GM12873 (cell line): ENCODE measurements around the gene CFAP300.

ENCODE experiments used
- CTCF ChIP-seq: IDR thresholded peaks from 2 replicates; pipeline ENCODE4 v1.5.1; 2012; ENCODE audit warnings: low read depth, mild to moderate bottlenecking, moderate library complexity, low read length, control low read depth; ENCODE audit not compliant: insufficient read depth; ENCODE audit errors: missing control alignments

CFAP300 gene

GRCh38 chr11:102109896-102110760 is 62.9 kb downstream of the CFAP300 start, which contains the start of gene YAP1:
TSS of gene YAP1 (plus strand) at chr11:102110447. CDS start at chr11:102110849, 402 bp downstream.
- no peak for TF ChIP-seq CTCF

GRCh38 chr11:102110761-102111010 is 63.4 kb downstream of the CFAP300 start:
- no peak for TF ChIP-seq CTCF

GRCh38 chr11:102111011-102111786 is 64.0 kb downstream of the CFAP300 start:
- no peak for TF ChIP-seq CTCF

GRCh38 chr11:102111787-102112508 is 64.7 kb downstream of the CFAP300 start:
- no peak for TF ChIP-seq CTCF

- TF ChIP-seq CTCF: no peak
These were observed 65.2 kb downstream of the CFAP300 start for GRCh38 chr11:102112509-102112821.

- no peak for TF ChIP-seq CTCF
These were observed 66.8 kb downstream of the CFAP300 start for GRCh38 chr11:102114032-102114431.

GRCh38 chr11:102115557-102115956 is 68.3 kb downstream of the CFAP300 start:
- no peak for TF ChIP-seq CTCF
